GM18517 (cell line): ENCODE results near the gene GPC5.
"Not testable (repeated sequence)": the region's sequence is repeated elsewhere in the genome, so short reads cannot be mapped to it uniquely, and the experiment has no call there.

Experiments
- ATAC-seq: cut with Tn5 transposase; IDR thresholded peaks from one replicate; pipeline ENCODE4 v1.9.1; 2021; ENCODE audit warnings: mild to moderate bottlenecking, moderate library complexity; ENCODE audit not compliant: unreplicated experiment

The GPC5 gene

DNA sequence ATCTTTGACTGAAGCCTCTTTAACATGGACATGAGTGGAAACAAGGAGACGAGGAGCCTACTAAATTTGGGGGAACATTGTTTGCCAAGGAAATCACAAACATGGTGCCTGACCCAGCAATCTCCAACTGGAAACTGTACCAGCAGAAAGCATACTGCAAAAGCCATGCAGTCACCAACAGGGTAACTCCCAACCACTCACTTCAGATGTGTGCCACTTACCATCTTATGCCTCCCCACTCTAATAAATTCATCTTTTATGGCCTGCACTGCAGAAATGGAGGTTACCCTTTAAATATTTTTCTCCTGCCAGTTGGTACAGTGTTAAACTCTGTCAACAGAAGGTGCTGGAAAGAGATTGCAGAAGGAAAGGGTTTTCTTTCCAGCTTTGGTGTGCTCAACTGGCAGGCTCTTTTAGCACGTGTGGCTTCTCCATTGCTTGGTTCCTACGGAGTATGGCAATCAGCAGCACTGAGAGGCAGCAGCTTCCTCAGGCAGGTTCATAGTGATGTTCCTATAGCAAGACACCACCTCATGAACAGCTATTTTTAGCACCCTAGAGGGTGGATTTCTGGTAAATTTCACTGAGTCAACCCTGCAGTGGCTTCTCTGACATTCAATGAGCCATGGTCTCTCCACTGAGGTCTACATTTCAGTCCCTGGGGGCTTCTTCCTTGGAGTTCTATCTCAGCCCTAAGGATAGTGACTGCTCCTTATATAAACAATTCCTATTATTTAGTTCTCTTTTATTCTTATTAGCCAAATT lies 29.6 kb upstream of the GPC5 start:
- no peak for ATAC-seq

DNA sequence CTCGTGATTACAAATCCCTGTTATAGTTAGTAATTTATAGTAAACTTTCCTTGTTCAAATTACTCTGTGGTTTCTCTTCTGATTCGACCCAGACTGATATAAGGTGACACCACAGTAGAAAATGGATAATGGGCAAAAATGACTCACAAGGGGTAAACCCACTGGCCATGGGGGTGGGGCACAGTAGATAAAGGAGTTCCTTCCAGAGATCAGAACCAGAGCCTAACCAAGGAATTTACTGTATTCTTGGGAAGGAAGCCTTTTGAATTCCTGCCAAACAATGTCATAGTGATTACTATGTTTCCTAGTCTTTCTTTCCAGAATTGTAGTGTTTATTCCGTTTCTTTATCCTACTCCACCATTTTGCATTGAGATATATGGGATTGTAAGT lies 29.0 kb upstream of the GPC5 start:
- ATAC-seq: peak; percentile 44

DNA sequence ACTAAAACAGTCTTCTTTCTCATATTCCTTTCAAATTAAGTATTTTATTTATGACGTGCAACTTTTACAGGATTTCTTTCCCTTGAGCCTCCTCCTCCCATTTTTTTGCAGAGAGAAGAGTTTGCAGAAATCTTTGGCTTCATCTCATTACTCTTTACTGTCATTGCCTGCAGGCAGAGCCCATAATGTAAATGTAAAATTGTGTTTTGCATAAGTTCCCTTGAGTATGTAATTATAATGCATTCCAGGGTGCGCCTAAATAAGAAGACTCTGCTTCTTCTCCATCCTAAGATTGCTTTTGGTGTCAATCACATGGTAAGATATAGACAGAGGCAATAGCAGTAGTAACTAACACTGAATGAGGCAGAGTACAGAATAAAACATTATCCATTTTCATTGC lies 27.9 kb upstream of the GPC5 start:
- no peak for ATAC-seq

DNA sequence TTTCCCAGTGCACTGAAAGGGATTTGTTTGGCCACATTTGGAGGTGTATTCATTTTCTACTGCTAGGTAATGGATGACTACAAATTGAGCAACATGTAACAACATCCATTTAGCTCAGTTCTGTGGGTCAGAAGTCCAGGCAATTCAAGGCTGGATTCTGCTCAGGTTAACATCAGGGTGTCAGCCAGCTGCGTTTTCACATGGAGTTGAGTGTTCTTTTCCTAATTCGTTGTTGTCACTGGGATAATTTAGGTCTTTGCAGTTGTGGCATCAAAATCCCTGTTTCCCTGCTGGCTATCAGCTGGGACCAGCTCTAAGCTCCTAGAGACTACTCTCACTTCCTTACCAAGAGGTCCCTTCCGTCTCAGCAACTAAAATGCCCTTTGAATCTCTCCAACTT lies 25.5 kb upstream of the GPC5 start:
- no peak for ATAC-seq

DNA sequence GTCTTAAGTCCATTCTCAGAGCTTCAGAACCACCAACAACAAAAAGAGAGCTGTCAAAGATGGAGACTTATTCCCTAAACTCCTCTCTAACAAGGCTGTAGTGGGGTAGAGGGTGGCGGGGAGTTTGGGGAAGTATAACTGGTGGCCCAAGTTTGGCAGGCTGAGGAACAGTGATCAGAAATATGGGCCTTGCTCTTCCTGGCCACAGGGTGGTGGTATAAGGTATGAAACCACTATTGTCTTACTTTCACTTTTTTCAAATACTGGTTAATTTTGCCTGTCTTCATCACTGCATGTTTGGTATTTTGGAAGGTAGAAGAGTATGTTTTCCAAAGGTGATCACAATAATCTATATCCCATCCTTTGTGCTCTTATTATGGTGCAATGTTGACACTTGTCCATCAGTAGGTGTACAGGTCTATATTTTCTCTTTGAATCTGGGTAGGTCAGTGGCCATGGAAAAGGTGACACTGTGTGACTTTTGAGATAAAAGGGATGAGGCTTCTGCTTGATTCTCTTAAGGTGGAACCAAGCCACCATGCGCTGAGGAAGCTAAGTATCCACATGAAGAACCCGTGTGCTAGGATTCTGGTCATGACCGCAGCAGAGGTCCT lies 23.2 kb upstream of the GPC5 start:
- ATAC-seq: peak; percentile 98

DNA sequence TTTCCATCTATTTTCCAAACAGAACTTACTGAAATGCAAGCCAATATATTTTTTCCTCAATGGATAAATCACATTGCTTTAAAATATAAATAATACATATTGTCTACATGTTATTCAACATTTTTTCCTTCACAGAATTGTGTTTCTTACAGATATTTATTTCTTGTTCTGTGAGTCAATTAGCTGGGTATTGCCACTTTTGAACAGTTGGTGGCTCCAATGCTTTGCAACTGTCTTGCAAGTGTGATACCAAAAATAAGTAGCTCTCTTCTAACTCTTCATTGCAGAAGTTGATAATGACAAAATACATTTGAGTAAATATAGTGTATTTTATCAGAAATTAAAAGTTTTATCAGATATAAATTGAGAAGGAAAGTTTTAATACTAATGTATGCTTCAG lies 17.1 kb upstream of the GPC5 start:
- no peak for ATAC-seq

DNA sequence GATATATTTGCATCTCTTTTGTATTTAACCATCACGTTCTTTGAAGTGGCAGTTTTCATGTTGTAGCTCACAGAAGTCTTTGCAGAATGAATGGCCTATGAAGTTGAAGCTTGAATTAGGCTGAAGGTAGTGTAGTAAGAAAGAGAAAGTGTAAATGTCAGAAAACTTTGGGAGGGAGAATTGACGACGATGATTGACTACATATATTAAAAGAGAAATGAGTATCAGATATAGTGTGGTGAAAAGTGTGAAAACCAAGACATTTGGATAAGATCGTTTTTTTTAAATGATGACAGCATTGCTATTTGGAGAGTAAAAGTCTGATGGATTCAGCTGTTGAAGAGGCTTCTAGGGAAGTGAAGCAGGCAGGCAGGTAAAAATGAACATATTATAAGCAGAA lies 14.6 kb upstream of the GPC5 start:
- no peak for ATAC-seq

DNA sequence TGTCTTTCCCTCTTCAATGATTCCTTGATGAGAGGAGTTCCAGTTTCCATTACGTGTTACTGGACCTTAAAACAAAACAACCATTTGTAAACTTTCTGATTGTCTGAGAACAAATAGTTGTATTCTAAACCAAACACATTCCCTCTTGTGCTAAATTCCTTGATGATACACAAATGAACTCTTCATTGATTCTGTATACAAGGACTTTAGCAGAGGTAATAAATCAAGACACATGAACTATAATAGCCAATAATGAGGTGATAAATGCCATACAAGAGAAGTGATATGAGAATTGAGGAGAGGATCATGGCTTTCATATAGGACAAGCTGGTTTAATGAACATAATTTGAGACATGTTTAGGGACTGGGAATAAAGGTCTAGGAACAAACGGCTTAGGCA lies 13.5 kb upstream of the GPC5 start:
- no peak for ATAC-seq

DNA sequence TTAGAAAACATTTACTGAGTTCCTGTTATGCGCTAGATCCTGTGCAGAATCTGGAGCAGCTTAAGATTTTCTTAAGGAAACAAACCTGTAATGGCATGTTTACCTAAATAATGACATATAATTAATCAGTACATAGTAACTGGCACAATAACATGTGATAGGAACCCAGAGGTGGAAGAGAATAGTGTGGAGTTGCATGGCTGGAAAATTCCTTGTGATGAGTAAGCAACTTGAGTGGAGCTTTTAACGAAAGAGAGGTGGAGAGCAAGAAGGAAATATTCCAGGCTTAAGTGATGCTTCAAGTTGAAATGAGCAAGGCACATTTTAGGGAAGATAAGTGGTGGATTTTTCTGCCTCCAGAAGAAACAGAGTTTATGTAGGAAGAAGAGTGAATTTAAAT lies 9.2 kb upstream of the GPC5 start:
- ATAC-seq: no peak

DNA sequence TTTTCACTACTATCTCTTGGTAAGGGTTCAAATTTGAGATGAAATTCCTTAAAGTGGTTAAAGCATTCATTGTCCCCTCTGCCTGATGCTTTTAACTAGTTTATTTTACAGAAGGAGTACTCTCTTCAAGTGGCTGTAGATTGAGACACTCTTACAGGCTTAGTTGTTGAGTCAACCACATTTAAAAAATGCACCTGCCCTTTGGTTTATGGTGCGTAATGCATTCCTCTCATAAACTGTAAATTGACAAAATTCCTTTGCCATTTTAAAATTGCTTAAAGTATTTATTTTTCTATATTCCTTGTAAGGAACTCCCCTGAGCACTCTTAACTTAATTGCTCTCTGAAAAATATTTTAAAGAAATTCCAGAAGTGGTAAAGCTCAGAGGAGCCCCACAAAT lies 826 bp upstream of the GPC5 start:
- ATAC-seq: no peak

DNA sequence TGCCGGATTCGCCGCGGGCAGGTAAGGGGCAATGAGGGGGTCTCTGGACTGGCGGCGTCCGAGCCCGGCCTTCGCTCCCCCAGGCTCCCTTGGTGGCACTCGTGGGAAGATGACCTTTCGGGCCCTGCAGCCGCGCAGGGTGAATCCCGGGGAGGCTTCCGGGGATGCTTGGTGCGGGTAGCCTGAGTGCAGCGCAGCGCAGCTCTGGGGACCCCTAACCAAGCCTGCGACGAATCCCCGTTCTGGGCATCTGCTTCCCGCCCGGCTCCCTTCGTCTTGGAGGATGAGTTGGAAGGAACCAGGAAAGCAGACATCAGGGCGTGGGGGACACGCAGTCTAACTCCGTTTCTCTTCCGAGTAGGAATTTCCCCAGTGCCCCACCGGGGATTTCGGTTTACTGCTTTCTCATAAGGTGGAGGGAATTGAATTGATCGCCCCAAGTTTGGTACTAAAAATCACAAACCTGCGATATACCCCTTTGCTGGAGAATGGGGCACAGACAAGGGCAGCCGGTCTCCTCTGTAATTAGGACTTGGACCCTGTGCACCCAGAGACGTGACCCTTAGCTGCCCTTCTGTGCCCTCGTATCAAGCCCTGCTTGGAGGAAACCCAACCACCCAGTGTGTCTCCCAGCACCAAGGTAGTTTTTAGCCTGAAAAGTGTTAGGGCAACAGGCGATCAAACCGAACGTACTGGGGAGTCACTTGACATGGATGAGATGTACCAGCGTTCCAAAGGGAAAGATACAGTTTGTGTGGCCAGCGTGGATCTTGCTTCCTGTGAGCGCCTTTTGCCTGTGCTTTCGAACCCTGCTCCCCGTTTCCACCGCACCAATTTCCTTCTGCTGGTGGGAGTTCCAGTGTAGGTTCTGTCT lies 1.0 kb downstream of the GPC5 start:
- ATAC-seq: peak; percentile 14

DNA sequence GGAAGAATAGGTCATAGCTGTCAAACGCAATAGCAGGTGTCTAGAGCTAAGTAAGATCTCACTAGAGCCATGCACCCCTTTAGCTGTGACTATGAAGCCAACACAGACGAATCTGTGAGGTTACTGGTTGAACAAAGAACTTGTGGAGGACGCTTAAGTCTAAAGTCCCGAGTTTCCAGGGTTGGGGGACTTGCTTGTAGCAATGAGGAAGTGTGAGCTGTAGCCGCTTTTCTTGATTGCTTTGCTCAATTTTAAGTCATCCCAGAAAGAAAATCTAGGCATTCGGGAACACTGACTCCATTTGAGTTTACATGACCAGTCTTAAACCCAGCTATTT lies 1.6 kb downstream of the GPC5 start:
- ATAC-seq: no peak

DNA sequence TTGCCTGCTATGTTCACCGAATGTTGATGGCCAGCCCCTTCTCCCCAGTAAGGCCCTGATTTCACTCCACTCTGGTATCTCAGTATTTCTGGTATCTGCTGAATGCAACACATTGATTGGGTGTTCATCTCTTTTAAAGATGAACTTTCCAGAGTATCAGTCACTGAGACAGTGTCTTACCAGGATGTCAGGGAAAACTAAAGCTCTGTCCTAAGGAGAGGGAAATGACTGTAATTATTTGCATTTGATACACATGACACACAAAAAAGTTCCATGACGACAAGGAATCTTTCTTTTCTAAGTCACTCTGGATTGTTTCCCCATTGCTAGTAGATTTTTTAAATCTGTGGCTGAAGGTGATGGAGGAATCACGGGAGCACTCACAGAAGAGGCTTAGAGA lies 2.2 kb downstream of the GPC5 start:
- no peak for ATAC-seq

DNA sequence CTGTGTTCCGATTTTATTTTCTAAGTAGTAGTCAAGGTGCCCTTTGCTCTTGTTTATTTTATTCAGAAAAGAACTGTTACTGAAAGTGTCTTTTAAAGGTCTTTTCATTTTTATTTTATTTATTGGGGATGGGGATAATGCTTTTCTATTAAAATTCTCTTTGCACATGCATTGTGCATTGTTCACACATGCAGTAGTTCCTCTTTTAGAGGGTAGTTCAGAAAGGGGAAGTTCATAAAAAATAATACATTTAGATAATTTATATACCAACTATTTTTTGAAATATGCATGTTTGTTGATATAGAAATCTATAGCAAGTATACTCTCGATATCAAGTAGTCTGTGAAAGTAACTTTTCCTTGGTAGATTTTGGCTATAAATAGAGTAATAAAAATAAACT lies 3.5 kb downstream of the GPC5 start:
- no peak for ATAC-seq

DNA sequence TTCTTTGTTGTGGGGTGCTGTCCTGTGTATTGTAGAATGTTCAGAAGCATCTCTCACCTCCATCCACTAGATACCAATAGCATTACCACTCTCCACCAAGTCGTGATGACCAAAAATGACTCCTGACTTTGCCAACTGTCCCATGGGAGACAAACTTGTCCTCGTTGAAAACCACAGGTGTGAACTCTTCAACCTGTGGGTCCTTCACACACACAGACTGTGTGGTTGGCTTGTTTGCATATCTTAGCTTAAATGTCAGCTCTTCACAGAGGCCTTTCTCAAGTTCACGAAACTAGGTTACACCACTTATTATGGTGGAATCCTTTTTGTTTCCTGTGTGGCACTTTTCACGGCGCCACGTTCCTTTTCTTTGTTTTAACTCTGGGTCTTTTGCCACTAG lies 6.8 kb downstream of the GPC5 start:
- ATAC-seq: peak; percentile 69

DNA sequence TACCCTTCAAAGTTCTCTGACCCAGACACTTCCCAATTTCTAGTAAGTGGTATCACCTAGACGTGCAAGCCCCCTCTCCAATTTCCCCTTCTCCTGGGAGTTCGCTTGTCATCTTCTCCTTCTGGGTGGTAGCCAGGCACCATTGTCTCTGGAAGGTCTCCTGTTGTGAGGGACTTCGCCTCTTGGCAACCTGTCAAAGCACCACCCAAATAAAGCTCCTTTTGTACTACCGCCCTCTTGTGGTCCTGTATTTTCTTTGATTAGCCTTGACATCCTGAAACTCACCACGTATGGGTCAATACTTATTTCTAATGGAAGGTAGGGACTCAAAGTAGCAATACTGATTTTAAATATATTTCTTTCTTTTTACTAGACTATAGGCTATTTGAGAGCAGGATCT lies 8.2 kb downstream of the GPC5 start:
- ATAC-seq: peak; percentile 75

DNA sequence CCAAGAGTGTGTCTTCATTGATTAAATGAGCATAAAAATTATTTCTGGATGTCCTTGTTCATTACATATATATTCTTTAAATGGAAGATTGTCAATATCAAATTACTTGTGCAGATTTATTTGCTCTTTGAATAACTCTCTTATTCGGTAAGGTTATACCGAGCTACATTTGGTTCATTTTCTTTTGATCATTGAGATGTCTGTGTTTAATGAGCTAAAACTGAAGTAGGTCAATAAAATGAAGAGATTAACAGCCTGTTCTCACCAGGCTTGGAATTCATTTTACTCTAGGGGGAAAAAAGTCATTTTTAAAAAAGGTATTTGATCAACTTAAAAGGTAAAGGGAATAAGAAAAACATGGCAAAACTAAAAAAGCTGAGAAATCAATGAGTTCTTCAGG lies 10.6 kb downstream of the GPC5 start:
- no peak for ATAC-seq

DNA sequence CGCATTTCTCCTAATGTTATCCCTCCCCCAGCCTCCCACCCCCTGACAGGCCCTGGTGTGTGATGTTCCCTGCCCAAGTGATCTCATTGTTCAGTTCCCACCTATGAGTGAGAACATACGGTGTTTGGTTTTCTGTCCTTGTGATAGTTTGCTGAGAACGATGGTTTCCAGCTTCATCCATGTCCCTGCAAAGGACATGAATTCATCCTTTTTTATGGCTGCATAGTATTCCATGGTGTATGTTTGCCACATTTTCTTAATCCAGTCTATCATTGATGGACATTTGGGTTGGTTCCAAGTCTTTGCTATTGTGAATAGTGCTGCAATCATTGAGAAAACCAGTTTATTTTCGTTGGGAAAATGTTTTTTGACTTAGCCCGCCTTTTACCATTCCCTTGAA lies 18.2 kb downstream of the GPC5 start:
- not testable (repeated sequence) for ATAC-seq

DNA sequence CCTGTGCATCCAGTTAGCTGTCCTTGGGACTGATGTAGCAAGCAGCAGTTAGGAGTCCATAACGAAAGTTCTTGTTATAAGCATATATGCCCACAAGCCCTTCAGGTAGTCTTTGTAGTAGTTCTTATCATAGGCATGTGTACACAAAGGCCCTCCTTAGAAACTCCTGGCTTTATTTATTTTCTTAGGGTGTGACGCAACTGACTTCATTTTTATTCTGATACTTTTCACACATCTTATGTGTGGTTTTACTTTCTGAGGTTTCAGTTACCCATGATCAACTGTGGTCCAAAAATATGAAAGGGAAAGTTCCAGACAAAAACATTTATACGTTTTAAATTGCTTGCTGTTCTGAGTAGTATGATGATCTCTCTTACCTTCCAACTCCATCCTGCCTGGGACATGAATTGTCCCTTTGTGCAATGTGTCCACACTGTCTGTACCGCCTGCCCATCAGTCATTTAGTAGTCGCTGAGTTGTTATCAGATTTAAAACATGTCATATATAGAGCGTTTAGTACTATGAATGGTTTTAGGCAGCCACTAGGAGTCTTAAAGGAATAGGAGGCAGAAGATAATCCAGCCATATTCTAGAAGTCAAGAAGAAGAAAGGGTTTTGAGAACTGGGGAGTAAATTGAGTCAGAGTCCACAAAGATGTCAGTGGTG lies 19.4 kb downstream of the GPC5 start:
- no peak for ATAC-seq

DNA sequence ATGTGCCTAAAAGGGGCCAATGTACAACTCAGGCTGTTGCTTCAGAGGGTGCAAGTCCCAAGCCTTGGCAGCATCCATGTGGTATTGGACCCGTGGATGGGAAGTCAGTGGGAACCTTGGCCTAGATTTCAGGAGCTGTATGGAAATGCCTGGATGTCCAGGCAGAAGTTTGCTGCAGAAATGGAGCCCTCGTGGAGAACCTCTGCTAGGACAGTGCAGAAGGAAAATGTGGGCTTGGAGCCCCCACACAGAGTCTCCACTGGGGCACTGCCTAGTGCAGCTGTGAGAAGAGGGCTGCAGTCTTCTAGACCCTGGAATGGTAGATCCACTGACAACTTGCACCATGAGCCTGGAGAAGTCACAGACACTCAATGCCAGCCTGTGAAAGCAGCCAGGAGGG lies 28.5 kb downstream of the GPC5 start:
- no peak for ATAC-seq

DNA sequence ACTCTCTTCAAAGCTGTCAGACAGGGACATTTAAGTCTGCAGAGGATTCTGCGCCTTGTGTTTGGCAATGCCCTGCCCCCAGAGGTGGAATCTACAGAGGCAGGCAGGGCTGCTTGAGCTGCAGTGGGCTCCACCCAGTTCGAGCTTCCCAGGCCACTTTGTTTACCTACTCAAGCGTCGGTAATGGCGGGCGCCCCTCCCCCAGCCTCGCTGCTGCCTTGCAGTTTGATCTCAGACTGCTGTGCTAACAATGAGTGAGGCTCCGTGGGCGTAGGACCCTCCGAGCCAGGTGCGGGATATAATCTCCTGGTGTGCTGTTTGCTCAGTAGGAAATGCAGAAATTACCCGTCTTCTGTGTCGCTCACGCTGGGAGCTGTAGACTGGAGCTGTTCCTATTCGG lies 40.3 kb downstream of the GPC5 start:
- not testable (repeated sequence) for ATAC-seq

DNA sequence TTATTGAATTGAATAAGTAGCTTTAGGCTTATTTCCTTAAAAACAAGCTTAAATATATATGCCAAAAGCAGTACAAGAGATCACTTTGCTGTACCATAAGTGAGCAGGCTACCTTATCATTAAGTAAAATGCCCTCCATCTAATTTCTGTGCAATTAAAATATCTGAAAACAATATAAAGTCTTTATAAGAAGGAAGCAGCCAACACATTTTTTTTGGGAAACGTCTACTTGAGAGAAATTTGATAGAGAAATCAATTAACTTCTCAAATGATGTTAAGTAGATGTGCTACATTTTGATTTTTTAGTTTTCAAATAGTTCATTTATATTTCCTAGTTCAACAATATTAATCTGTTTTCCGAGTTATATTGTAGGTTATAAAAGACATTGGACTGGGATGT lies 52.5 kb downstream of the GPC5 start:
- no peak for ATAC-seq
